ENCODE data around the gene SELENOI. TPM values are rescaled to one million over a fixed set of nuclear protein-coding genes. Genes with fewer than 3 reads are reported as not detected.
"Not testable (repeated sequence)": the region's sequence is repeated elsewhere in the genome, so short reads cannot be mapped to it uniquely, and the experiment has no call there.

The SELENOI gene
- total RNA-seq: 14.5 TPM
- long read RNA-seq, full-length matches to known transcripts: 2 of 3 reads
- long read RNA-seq, partial matches to known transcripts: 1 of 3 reads
- long read RNA-seq, other reads (novel, unspliced or antisense): 0 of 3 reads

- intact Hi-C loops (cut with DNase I): loop anchor here (2.0 to 10.0 kb wide), 2 partner anchors 101 to 229 kb away; partner anchors contain the start of genes HADHA and HADHB
- DNase-seq (ENCODE audit: low spot score): peak; percentile 100
Observed at GRCh38 chr2:26345545-26346453, at the start of gene SELENOI. Gene SELENOI (plus strand): TSS chr2:26346143. CDS start chr2:26346233, 90 bp downstream.

DNA sequence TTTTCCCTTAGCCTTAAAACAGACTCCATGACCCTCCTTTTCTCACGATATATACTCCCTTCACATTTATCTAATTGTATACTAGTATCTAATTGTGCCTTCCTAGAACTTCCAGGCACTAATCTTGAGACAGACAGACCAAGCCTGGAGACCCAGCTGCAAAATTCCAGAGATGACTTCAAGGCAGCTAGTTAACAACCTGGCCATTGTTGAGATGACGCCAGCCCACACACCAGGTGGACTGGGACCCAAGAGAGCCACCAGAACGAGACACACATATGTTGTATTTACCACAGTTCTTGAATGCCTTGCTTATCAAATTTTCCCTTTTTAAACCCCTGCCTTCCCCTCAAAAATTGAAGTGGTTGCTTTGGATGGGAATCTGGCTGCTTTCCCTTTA lies 48.9 kb upstream of the SELENOI start:
- intact Hi-C loops (cut with DNase I): no loop called here
- DNase-seq (ENCODE audit: low spot score): no peak

GRCh38 chr2:26298286-26298637 lies 47.7 kb upstream of the SELENOI start:
- intact Hi-C loops (cut with DNase I): loop anchor here (2.0 kb wide), 1 partner anchor 53 kb away; the partner anchor contains the start of genes HADHA and HADHB

GRCh38 chr2:26298638-26299393 lies 47.1 kb upstream of the SELENOI start:
- intact Hi-C loops (cut with DNase I): loop anchor here (2.0 kb wide), 1 partner anchor 54 kb away; the partner anchor contains the start of genes HADHA and HADHB
- DNase-seq (ENCODE audit: low spot score): no peak

More at GRCh38 chr2:26298286-26298637, 47.7 kb upstream of the SELENOI start:
- DNase-seq (ENCODE audit: low spot score): no peak

- intact Hi-C loops (cut with DNase I): loop anchor here (2.0 kb wide), 1 partner anchor 55 kb away; the partner anchor contains the start of genes HADHA and HADHB
- DNase-seq (ENCODE audit: low spot score): no peak
Observed at GRCh38 chr2:26299471-26300101, 46.4 kb upstream of the SELENOI start.

- DNase-seq (ENCODE audit: low spot score): no peak
- intact Hi-C loops (cut with DNase I): no loop called here
Observed at GRCh38 chr2:26300234-26300925, 45.6 kb upstream of the SELENOI start.

DNA sequence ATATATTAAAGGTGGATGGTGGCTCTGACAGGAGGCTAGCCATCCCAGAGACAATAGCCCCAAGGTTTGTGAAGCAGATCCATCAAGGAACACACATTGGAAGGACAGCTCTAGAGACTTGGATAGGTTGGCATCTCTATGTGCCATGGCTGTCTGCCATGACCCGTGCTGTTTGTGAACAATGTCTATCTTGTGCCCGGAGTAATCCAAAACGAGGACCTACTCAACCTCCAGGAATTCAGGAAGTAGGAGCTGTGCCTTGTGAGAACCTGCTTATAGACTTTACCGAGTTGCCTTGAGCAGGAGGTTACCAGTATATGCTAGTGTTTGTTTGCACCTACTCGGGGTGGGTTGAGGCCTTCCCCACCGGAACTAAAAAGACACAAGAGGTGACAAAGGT lies 43.1 kb upstream of the SELENOI start:
- no peak for DNase-seq (ENCODE audit: low spot score)
- intact Hi-C loops (cut with DNase I): no loop called here

GRCh38 chr2:26305094-26305493 lies 40.8 kb upstream of the SELENOI start:
- DNase-seq (ENCODE audit: low spot score); intact Hi-C loops (cut with DNase I): not testable (repeated sequence)

GRCh38 chr2:26305540-26305939 lies 40.4 kb upstream of the SELENOI start:
- intact Hi-C loops (cut with DNase I): no loop called here
- no peak for DNase-seq (ENCODE audit: low spot score)

- DNase-seq (ENCODE audit: low spot score): no peak
- intact Hi-C loops (cut with DNase I): no loop called here
Observed at GRCh38 chr2:26309921-26310320, 36.0 kb upstream of the SELENOI start.

- DNase-seq (ENCODE audit: low spot score): no peak
- intact Hi-C loops (cut with DNase I): no loop called here
Observed at GRCh38 chr2:26312471-26312870, 33.5 kb upstream of the SELENOI start.

DNA sequence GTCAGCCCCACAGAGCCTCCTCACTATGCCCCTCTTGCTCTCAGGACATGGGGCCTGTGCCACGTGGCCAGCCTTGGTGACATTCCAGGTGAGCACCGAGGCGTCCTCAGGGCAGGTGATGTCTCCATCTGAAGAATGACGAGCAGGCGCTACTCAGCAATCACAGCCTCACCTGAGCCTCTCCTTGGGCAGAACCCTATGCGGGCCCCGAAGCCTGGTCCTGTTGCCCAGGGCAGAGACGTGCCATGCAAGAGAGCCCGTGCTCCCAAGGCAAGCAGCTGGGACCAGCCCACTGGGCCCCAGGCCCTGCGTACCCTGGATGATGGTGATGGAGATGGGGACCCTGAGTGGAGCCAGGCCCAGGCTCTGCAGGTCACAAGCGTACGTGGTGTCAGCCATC lies 32.5 kb upstream of the SELENOI start:
- DNase-seq (ENCODE audit: low spot score): no peak
- intact Hi-C loops (cut with DNase I): no loop called here

- DNase-seq (ENCODE audit: low spot score): no peak
- intact Hi-C loops (cut with DNase I): no loop called here
Observed at GRCh38 chr2:26314243-26314642, 31.7 kb upstream of the SELENOI start.

GRCh38 chr2:26316041-26316440 lies 29.9 kb upstream of the SELENOI start:
- DNase-seq (ENCODE audit: low spot score): no peak
- intact Hi-C loops (cut with DNase I): no loop called here

DNA sequence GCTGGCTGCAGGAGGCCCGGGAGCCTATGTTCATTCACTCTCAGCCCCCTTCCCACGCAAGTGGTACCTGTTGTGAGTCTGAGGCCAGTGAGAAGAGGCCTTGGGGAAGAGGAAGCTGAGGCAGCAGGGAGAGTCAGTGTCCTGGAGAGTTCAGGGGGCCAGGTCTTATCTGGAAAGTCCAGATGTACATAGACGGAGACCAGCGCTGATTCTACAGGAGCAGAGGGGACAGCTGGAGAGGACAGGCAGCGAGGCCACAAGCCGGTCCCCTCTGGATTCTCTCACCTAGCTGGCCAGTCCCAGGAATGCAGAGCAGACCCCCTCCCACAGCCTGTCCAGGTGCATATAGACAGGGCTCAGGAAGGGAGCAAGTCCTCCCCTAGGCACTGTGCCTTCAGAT lies 29.1 kb upstream of the SELENOI start:
- no peak for DNase-seq (ENCODE audit: low spot score)
- intact Hi-C loops (cut with DNase I): no loop called here

GRCh38 chr2:26317377-26318105 lies 28.4 kb upstream of the SELENOI start:
- intact Hi-C loops (cut with DNase I): no loop called here
- no peak for DNase-seq (ENCODE audit: low spot score)

DNA sequence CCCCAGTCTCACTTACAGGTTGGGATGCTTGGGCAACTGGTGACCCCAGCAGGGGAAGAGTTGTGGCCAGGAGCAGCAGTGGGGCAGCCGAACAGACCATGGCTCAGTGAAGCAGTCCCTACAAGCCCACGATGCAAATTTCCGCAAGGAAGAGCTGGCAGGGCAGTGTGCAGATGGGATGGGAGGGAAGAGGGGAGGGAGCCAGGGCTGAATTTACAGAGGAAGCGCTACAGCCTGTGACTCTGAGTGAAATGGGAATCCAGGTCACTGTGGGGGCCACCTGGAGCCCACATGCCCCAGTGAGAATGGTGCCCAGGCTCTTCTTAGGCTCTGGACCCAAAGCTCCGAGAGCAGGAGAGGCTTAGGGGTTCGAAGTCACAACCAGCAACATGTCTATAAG lies 27.0 kb upstream of the SELENOI start:
- DNase-seq (ENCODE audit: low spot score): no peak
- intact Hi-C loops (cut with DNase I): no loop called here

- intact Hi-C loops (cut with DNase I); DNase-seq (ENCODE audit: low spot score): not testable (repeated sequence)
Observed at GRCh38 chr2:26324479-26324878, 21.5 kb upstream of the SELENOI start.

Data from cardiac septum (tissue), 1 donor.